Skeletal muscle satellite cell (primary cell): ENCODE data around the gene SLC2A6.

Experiments
- H3K27me3 ChIP-seq: 2 replicates; pipeline ENCODE4 v1.7.0; 2013; ENCODE audit warnings: low read length; ENCODE audit not compliant: control insufficient read depth, insufficient read depth
- H3K36me3 ChIP-seq: 2 replicates; pipeline ENCODE4 v1.7.0; 2013; ENCODE audit warnings: mild to moderate bottlenecking, control low read depth, low read length; ENCODE audit not compliant: insufficient read depth
- H3K4me1 ChIP-seq: 2 replicates; pipeline ENCODE4 v1.7.0; 2013; ENCODE audit warnings: low read length; ENCODE audit not compliant: control insufficient read depth, insufficient read depth
- H3K4me2 ChIP-seq: 2 replicates; pipeline ENCODE4 v1.7.0; 2013; ENCODE audit warnings: mild to moderate bottlenecking, low read length
- H3K4me3 ChIP-seq: 2 replicates; pipeline ENCODE4 v1.7.0; 2013; ENCODE audit warnings: low read length
- H3K9ac ChIP-seq: 2 replicates; pipeline ENCODE4 v1.7.0; 2013; ENCODE audit warnings: mild to moderate bottlenecking, low read depth, low read length, moderate library complexity
- H3K9me3 ChIP-seq: replicated peaks from 2 replicates; pipeline ENCODE4 v1.7.0; 2013; ENCODE audit warnings: mild to moderate bottlenecking, control low read depth, low read length

Gene SLC2A6

GRCh38 chr9:133521122-133522072, 42.5 kb upstream of the SLC2A6 start:
- no peak overlapping the region for H3K4me2 ChIP-seq
- no peaks in the 10 kb centered on the region for H3K9me3 ChIP-seq
- H3K4me1 ChIP-seq, result no peaks in the 10 kb centered on the region
- H3K36me3 ChIP-seq, result no peaks in the 10 kb centered on the region
- no peak overlapping the region for H3K9ac ChIP-seq
- no peak overlapping the region for H3K4me3 ChIP-seq
- peaks cover 39% of the 10 kb centered on the region for H3K27me3 ChIP-seq

- Histone ChIP-seq H3K9me3 (no peaks in the 10 kb centered on the region), H3K36me3 (no peaks in the 10 kb centered on the region), H3K27me3 (peaks cover 32% of the 10 kb centered on the region), H3K4me3 (no peak overlapping the region), H3K4me2 (no peak overlapping the region), H3K4me1 (no peaks in the 10 kb centered on the region), H3K9ac (no peak overlapping the region)
Observed at GRCh38 chr9:133520121-133520835, 41.4 kb upstream of the SLC2A6 start.

- H3K4me2 ChIP-seq, result no peak overlapping the region
- no peak overlapping the region for H3K9ac ChIP-seq
- H3K36me3 ChIP-seq, result no peaks in the 10 kb centered on the region
- peaks cover 30% of the 10 kb centered on the region for H3K27me3 ChIP-seq
- H3K4me3 ChIP-seq, result no peak overlapping the region
- no peaks in the 10 kb centered on the region for H3K4me1 ChIP-seq
- no peaks in the 10 kb centered on the region for H3K9me3 ChIP-seq
Observed at GRCh38 chr9:133519693-133520092, 40.8 kb upstream of the SLC2A6 start.

- Histone ChIP-seq H3K9me3 (no peaks in the 10 kb centered on the region), H3K4me1 (no peaks in the 10 kb centered on the region), H3K9ac (no peak overlapping the region), H3K4me2 (no peak overlapping the region), H3K36me3 (no peaks in the 10 kb centered on the region), H3K27me3 (peaks cover 27% of the 10 kb centered on the region), H3K4me3 (no peak overlapping the region)
Observed at GRCh38 chr9:133518706-133519449, 40.0 kb upstream of the SLC2A6 start.

GRCh38 chr9:133518200-133518599, 39.3 kb upstream of the SLC2A6 start:
- H3K4me3 ChIP-seq, result no peak overlapping the region
- H3K9me3 ChIP-seq, result no peaks in the 10 kb centered on the region
- H3K4me1 ChIP-seq, result no peaks in the 10 kb centered on the region
- H3K27me3 ChIP-seq, result peaks cover 26% of the 10 kb centered on the region
- H3K36me3 ChIP-seq, result no peaks in the 10 kb centered on the region
- H3K9ac ChIP-seq, result no peak overlapping the region
- no peak overlapping the region for H3K4me2 ChIP-seq

- Histone ChIP-seq H3K9ac (no peak overlapping the region), H3K4me1 (no peaks in the 10 kb centered on the region), H3K4me3 (no peak overlapping the region), H3K36me3 (no peaks in the 10 kb centered on the region), H3K27me3 (peaks cover 30% of the 10 kb centered on the region), H3K4me2 (no peak overlapping the region), H3K9me3 (no peaks in the 10 kb centered on the region)
Observed at GRCh38 chr9:133517711-133518110, 38.8 kb upstream of the SLC2A6 start.

GRCh38 chr9:133516961-133517350, 38.1 kb upstream of the SLC2A6 start:
- no peak overlapping the region for H3K9ac ChIP-seq
- no peaks in the 10 kb centered on the region for H3K9me3 ChIP-seq
- H3K4me2 ChIP-seq, result no peak overlapping the region
- no peak overlapping the region for H3K4me3 ChIP-seq
- peaks cover 34% of the 10 kb centered on the region for H3K27me3 ChIP-seq
- H3K4me1 ChIP-seq, result no peaks in the 10 kb centered on the region
- no peaks in the 10 kb centered on the region for H3K36me3 ChIP-seq

GRCh38 chr9:133516256-133516960, 37.5 kb upstream of the SLC2A6 start:
- H3K4me2 ChIP-seq, result no peak overlapping the region
- H3K4me3 ChIP-seq, result no peak overlapping the region
- peaks cover 34% of the 10 kb centered on the region for H3K27me3 ChIP-seq
- H3K4me1 ChIP-seq, result no peaks in the 10 kb centered on the region
- no peak overlapping the region for H3K9ac ChIP-seq
- no peaks in the 10 kb centered on the region for H3K36me3 ChIP-seq
- H3K9me3 ChIP-seq, result no peaks in the 10 kb centered on the region

- H3K9me3 ChIP-seq, result no peaks in the 10 kb centered on the region
Observed at GRCh38 chr9:133515615-133516255, 36.8 kb upstream of the SLC2A6 start.

GRCh38 chr9:133515240-133515610, 36.3 kb upstream of the SLC2A6 start:
- Histone ChIP-seq H3K9me3 (no peaks in the 10 kb centered on the region), H3K4me1 (no peaks in the 10 kb centered on the region), H3K4me2 (no peak overlapping the region), H3K4me3 (no peak overlapping the region), H3K36me3 (no peaks in the 10 kb centered on the region), H3K9ac (no peak overlapping the region), H3K27me3 (peaks cover 38% of the 10 kb centered on the region)

More at GRCh38 chr9:133515615-133516255, 36.8 kb upstream of the SLC2A6 start:
- no peaks in the 10 kb centered on the region for H3K4me1 ChIP-seq
- H3K4me2 ChIP-seq, result no peak overlapping the region
- H3K9ac ChIP-seq, result no peak overlapping the region
- peaks cover 35% of the 10 kb centered on the region for H3K27me3 ChIP-seq
- no peak overlapping the region for H3K4me3 ChIP-seq
- no peaks in the 10 kb centered on the region for H3K36me3 ChIP-seq
